Vagina (tissue), 2 donors: ENCODE results near the gene MYLK.

Experiments used
- POLR2A ChIP-seq, 2 donors: fragments of 450-650 bp; IDR thresholded peaks; one replicate each; pipeline ENCODE4 v1.6.1; 2017; ENCODE audit warnings: antibody characterized with exemption in 2 of 2, mild to moderate bottlenecking in 2 of 2, moderate library complexity in 2 of 2
- POLR2AphosphoS5 ChIP-seq, 2 donors: sonication (generic); formaldehyde crosslinking; IDR thresholded peaks; one replicate each; pipeline ENCODE4 v1.9.0; 2017; ENCODE audit warnings: antibody characterized with exemption in 2 of 2, mild to moderate bottlenecking in 2 of 2, low read depth in 1 of 2; ENCODE audit not compliant: insufficient read depth in 1 of 2
- TF ChIP-seq, protein P1 (sequence below), 3 experiments: fragments of 450-650 bp in 2 of 3; fragments of 200-600 bp in 1 of 3; sonication (generic) in 1 of 3; IDR thresholded peaks; one replicate each; pipeline ENCODE4 v1.5.1; 2017 to 2019; ENCODE audit warnings: antibody characterized with exemption in 3 of 3, mild to moderate bottlenecking in 2 of 3, moderate library complexity in 2 of 3

DNA sequence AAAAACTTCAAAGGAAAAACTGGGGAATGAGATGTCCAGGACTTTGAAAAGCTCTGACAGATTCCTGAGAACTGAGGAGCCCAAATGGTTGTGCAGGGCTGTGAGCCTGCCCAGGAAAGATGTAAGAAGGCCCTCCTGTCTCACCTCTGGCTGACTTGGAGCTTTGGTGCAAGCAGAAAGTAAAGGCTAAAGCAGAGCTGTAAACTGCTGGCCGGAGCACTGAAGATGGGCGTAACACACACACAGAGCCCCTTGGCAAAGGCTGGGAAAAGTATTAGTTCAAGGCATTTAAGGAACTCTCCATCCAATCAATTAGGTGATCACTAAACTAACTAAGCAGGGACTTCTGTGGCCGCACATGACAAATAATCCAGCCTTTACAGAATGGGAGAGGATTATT lies 155.1 kb downstream of the MYLK start:
- TF ChIP-seq, protein P1, sequence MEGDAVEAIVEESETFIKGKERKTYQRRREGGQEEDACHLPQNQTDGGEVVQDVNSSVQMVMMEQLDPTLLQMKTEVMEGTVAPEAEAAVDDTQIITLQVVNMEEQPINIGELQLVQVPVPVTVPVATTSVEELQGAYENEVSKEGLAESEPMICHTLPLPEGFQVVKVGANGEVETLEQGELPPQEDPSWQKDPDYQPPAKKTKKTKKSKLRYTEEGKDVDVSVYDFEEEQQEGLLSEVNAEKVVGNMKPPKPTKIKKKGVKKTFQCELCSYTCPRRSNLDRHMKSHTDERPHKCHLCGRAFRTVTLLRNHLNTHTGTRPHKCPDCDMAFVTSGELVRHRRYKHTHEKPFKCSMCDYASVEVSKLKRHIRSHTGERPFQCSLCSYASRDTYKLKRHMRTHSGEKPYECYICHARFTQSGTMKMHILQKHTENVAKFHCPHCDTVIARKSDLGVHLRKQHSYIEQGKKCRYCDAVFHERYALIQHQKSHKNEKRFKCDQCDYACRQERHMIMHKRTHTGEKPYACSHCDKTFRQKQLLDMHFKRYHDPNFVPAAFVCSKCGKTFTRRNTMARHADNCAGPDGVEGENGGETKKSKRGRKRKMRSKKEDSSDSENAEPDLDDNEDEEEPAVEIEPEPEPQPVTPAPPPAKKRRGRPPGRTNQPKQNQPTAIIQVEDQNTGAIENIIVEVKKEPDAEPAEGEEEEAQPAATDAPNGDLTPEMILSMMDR (IDR thresholded peaks at IDR 0.05): no peak
- TF ChIP-seq POLR2A (IDR thresholded peaks at IDR 0.05) (no peak), POLR2AphosphoS5 (IDR thresholded peaks at IDR 0.05; ENCODE audit: insufficient read depth in 1 of 2, low read depth in 1 of 2) (no peak)
